GM18517 (cell line): ENCODE results near the gene NFAM1.

ENCODE experiments used
- ATAC-seq: cut with Tn5 transposase; IDR thresholded peaks from one replicate; pipeline ENCODE4 v1.9.1; 2021; ENCODE audit warnings: mild to moderate bottlenecking, moderate library complexity; ENCODE audit not compliant: unreplicated experiment

NFAM1 gene

DNA sequence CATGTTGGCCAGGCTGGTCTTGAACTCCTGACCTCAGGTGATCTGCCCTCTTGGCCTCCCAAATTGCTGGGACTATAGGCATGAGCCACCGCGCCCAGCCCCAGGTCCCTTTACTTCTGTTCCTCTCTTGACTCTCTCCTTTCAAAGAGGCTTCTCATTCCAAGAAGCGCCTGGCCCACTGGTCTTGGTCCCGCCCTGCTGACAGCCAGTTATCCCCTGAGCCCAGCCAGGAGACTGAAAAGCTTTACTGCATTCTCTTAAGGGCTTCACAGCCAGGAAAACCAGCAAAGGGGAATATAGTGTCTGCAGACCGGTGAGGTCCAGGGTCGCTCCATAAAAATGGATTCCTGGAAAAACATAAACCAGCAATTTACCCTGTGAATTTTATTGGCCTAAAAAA, 68.3 kb downstream of the NFAM1 start:
- ATAC-seq, result no peak

- ATAC-seq, result no peak
Measured at GRCh38 chr22:42361523-42361922, 70.7 kb downstream of the NFAM1 start.

DNA sequence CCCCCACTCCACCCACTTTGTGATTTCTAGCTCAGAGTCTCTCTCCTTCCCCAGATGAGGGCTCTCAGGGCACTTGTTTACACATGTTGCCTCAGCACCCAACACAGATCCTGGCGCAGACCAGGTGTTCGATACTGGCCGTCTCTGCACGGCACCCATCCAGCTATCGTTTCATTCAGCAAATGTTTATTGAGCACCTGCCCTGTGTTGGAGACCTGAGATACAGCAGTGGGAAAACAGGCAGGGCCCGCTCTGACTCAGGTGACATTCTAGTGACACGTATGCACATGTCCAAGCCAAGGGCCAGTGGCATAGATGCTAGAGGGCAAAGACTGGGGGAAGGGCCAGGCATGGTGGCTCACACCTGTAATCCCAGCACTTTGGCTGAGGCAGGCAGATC, 71.9 kb downstream of the NFAM1 start:
- no peak for ATAC-seq

DNA sequence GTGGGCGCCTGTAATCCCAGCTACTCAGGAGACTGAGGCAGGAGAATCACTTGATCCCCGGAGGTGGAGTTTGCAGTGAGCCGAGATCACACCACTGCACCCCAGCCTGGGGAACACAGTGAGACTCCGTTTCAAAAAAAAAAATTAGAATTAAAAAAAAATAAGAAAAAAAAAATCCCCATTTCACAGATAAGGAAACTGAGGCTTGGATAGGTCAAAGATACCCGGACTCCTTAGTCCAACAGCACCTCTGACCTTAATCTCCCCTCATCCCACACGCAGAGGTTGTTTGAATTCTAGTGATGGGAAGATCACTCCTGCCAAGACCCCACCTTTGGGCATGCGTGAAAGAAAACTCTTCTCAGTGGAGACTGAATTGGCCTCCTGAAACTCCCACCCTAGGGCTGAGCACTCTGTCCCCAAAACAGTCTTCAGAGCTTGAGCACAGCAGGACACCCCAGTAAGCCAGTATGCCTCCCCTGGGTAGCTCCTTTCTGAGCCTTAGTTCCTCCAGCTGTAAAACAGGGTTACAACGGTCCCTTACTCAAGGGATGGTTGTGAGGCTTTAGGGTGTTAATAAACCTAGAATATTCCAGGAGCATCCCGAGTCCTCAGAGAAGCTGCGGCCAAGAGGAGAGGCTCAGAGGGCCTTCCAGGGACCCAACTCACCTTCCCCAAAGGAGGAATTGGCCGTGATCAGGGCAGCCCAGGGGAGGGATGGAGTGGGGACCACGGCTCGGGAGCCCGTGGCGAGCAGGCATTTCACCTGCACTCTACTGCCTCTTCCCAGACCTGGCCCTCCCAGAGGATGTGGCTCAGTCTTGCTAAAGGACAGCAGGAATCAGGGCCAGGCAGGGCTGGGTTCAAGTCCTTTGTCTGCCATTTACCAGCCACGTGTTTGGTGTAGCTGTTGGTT, 73.3 kb downstream of the NFAM1 start:
- no peak for ATAC-seq

DNA sequence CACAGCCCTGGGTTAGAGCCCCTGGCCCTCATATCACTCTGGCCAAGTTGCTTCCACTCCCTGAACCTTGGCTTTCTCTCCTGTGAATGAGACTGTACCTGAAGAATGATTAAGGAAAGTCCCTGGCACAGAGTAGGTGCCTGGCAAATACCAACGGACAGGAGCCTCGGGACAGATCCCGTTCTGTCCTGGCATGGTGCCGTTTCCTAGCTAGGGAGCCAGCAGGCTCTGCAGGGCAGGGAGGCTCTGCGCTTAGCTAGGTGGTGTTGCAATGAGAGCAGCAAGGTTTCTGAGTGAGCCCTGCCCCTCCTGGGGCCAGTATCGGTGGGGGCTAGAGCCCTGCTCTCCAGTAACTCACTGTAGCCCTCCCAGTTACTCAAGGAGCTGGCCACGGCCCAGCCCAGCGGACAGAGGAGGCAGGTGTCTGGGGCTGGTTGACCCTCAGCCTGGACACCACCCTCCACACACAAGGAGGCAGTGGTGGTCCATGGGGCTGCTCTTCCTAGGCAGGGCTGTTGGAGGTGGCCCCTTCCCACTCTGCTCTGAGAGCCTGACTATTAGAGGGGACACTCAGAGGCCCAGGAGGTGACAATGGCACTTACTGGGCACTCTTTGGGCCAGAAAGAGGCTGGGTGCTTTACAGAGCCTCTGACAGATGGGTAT, 74.4 kb downstream of the NFAM1 start:
- ATAC-seq, result no peak

GRCh38 chr22:42357221-42357620, 75.0 kb downstream of the NFAM1 start:
- no peak for ATAC-seq

DNA sequence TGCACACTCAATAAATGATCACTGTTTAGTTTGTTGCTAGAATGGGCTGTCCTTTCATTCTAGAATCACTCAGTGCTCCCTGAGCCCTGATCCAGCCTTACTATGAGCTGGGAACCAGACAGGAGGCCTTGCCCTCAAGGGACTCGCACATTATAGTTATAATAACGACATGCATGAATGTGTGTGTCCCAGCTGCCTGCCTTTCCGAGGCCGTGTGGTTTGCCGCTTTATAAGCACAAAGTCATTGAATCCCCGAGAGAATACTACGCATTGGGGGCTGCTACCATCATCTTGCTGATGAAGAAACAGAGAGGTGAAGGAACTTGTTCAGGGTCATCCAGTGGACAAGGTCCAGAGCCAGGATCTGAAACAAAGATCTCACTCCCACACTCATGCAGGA, 75.7 kb downstream of the NFAM1 start:
- ATAC-seq, result no peak

- ATAC-seq, result no peak
Measured at GRCh38 chr22:42353883-42354727, 78.1 kb downstream of the NFAM1 start.

- ATAC-seq, result no peak
Measured at GRCh38 chr22:42350373-42350772, 81.8 kb downstream of the NFAM1 start.

DNA sequence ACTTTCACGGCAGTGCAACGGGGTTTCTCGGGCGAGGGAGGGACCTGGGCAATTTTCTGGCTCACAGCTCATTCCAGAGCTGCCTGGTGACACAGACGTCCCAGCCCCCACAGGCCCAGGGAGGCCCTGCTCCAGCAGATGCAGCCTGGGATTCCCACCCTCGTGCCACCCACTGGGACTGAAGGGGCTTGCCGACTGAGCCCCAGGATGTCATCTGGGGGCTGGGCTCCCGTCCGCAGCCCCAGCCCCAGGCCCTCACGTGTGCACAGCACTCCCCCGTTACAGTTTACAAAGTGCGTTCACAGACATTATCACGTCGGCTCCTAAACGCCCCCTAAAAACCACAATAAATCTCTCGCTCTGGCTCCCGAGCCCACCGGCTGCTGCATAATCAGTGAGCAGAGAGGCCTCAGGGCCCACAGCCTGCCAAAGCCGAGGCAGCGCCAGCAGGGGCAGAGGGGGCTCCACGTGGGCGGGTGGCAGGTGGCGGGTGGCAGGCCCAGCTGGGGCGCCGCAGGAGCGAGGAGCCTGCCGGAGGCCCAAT, 84.8 kb downstream of the NFAM1 start:
- no peak for ATAC-seq

GRCh38 chr22:42346722-42347121, 85.5 kb downstream of the NFAM1 start:
- no peak for ATAC-seq

- no peak for ATAC-seq
Measured at GRCh38 chr22:42345458-42345857, 86.7 kb downstream of the NFAM1 start.

DNA sequence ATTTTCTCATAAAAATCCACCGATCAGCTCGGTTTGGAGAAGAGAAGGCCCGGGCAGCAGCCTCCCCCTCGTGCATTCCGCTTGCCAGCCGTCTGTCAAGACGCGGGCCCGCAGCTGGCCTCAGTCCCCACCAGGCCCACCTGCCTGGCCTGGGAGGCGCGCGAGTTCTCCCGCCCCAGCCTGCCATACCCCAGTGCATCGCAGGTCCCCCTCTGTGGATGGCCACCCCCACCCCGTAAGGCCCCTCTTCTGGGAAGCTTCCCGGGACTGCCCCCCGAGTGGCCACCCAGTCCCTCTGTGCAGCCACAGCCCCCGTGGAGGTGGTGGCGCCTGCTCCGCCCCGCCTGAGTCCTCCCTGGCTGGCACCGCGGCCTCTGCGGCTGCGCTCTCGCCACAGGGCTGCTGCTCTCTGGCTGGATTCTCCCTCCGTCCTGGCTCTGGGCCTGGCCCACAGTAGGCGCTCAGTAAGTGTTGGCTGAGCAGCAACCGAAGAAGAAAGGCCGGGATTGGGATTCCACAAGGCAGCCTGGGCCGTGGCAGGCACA, 87.8 kb downstream of the NFAM1 start:
- ATAC-seq, result no peak

DNA sequence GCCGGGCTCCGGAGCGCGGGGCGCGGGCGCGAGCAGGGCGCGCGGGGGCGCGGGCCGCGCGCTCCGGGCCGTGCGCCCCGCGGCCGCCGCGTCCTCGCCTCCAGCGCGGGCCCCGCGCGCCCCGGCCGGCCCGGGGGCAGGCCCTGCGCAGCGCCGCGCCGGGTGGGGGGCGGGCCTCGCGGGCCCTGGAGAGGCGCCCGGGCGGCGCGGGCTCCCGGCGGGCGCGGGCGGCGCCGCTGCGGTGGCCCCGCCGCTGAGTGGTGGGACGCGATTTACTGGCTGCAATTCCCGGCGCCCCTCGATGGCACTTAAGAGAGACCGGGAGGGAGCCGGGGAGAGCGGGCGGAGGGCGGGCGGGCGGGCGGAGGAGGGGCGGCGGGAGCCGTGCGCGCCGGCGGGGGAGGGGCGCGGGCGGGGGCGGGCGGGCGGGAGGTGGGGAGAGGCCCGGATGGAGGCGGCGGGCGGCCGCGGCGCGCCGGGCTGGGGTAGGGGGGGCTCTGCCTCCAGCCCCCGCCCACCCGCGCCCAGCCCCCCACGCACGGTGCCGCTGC, 88.6 kb downstream of the NFAM1 start:
- ATAC-seq, result no peak

GRCh38 chr22:42343121-42343454, 89.1 kb downstream of the NFAM1 start:
- no peak for ATAC-seq

DNA sequence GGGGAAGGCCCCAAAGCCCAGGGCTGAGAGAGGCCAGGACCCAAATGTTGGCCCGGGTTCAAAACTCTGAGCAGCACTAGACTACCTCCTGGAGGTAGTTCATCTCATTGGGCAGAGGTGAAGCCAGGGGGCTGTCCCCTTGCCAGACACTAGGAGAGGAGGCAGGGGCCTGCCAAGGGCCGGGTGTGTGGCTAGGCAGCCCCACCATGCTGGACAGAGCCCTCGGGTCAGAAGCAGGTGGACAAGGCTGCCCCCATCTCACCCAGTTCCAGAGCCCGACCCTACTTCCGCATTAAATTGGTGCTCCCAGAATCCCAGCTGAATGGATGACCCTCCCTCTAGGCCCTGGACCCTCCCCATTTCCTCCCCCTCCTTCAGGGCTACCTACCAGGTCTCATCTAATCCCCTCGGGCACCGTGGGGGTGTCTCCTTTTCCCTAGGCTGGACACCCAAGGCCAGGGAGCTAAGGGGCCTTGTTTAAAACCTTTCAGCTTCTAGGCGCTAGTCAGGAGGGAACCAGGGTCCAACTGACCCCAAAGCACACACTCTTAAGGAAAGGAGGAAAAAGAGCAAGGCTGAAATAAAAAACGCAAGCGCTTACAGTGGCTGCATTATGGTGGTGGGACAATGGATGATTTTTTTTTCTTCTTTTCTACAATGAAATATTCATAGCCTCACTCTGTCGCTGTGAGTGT, 89.6 kb downstream of the NFAM1 start:
- ATAC-seq, result no peak

GRCh38 chr22:42341779-42342178, 90.4 kb downstream of the NFAM1 start:
- ATAC-seq, result no peak

DNA sequence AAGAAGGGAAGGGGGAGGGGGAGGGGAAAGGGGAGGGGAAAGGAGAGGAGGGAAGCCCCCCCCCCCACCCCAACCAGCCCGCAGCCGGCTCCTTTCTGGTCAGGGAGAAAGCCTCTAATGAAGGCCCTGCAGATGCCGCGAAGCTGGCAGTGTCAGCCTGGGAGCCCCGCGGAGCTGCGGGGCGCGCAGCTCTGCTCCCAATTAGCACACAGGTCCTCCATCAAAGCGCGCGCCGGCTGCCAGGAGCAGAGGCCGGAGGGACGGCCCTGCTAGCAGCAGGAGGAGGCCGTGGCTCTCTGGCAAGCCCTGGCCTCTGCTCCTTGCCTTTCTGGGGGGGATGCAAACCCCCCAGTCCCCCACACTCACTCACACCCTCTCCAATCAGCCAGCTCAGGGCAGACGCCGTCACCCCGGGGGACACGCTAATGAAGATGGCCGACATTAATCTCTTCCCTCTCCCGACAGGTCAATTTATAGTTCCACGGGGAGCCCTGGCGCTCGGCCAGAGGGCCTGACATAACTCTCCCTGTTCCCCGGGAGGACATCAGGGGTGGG, 91.3 kb downstream of the NFAM1 start:
- no peak for ATAC-seq

DNA sequence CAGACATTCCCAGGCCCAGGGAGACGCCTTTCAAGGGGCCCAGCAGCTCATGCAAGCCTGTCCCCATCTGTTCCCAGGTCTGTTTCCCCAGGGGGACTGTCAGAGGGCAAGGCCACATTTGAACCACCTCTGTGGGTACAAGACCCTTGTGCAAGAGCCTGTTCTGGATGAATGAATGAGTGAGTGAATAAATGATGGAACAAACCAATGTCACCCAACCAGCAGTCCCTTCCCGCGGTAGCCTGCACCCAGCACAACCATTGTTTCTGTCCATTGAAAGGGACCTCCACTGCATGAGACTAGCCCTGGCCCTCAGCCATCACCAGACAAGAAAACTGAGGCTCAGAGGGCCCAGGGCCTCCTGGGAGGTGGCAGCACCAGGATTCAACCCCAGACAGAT, 92.1 kb downstream of the NFAM1 start:
- no peak for ATAC-seq

- ATAC-seq, result no peak
Measured at GRCh38 chr22:42338479-42338878, 93.7 kb downstream of the NFAM1 start.
